Activated T-helper 2 cell treated with anti-CD3 and anti-CD28 coated beads, Interferon-gamma antibody, Interleukin-2, Interleukin-4, amounts not matched to agents 10 μg/mL and 5 μg/mL and 100 μg/mL, durations not matched to agents 14 hours and 24 hours and 36 hours (primary cell): ENCODE data around the gene TYMP. TPM values are rescaled to one million over a fixed set of nuclear protein-coding genes. Genes with fewer than 3 reads are reported as not detected.

Experiments used
- DNase-seq: peaks from one replicate; pipeline ENCODE4 v3.0.0; 2021; ENCODE audit warnings: low spot score
- H3K27ac Mint-ChIP-seq: one replicate; pipeline ENCODE4 v1.8.0; 2021; ENCODE audit warnings: mixed read lengths
- H3K27me3 Mint-ChIP-seq: one replicate; pipeline ENCODE4 v1.8.0; 2021; ENCODE audit warnings: low read depth, mixed read lengths
- H3K36me3 Mint-ChIP-seq: one replicate; pipeline ENCODE4 v1.8.0; 2021; ENCODE audit warnings: low read depth, mixed read lengths
- H3K4me1 Mint-ChIP-seq: one replicate; pipeline ENCODE4 v1.8.0; 2021; ENCODE audit warnings: low read depth, mixed read lengths
- H3K4me3 Mint-ChIP-seq: one replicate; pipeline ENCODE4 v1.8.0; 2021; ENCODE audit warnings: low read depth, mild to moderate bottlenecking, moderate library complexity, mixed read lengths
- H3K9me3 Mint-ChIP-seq: one replicate; pipeline ENCODE4 v1.8.0; 2021; ENCODE audit warnings: mixed read lengths
- intact Hi-C: fragments of 100-400 bp; cut with micrococcal nuclease; formaldehyde crosslinking; loops from one replicate; pipeline ENCODE4 v1.15.1; 2023
- total RNA-seq: library from RNA; stranded (reverse); gene quantifications from 2 replicates; pipeline ENCODE4 v1.2.3, GENCODE V29; 2022

The TYMP gene
- total RNA-seq, 1 donor from 2014 or later = 36.9 TPM

DNA sequence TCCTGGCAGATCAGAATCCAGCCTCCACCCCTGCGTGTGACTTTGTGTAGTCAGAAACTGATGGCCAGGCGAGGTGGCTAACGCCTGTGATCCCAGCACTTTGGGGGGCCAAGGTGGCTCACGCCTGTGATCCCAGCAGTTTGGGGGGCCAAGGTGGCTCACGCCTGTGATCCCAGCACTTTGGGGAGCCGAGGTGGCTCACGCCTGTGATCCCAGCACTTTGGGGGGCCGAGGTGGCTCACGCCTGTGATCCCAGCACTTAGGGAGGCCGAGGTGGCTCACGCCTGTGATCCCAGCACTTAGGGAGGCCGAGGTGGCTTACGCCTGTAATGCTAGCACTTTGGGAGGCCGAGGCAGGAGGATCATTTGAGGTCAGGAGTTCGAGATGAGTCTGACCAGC is 16.6 kb downstream of the TYMP start:
- no peak for DNase-seq
- Mint-ChIP-seq H3K9me3 (no peaks in the 10 kb centered on the region), H3K27me3 (no peaks in the 10 kb centered on the region), H3K4me3 (no peak overlapping the region), H3K36me3 (peaks cover 43% of the 10 kb centered on the region), H3K4me1 (peaks cover 21% of the 10 kb centered on the region), H3K27ac (no peak overlapping the region)
- intact Hi-C loops = no loop called here

DNA sequence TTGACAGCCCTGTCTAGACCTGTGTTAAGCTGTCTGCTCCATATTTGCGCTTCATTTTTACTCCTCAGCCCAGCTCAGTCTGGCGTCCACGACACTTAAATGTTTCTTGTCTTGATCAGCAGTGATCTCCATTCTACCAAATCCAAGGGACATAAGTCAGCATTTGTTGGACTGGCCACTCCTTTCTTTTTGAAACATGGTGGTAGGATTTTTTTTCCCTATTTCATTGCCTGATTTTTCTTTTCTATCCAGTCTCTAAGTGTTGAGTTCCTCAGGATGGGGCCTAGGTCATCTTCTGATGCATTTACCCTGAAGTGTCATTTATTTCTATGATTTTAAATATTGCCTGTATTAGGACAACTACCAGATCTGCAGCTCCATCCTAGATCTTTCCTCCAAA is 20.9 kb downstream of the TYMP start:
- Mint-ChIP-seq H3K9me3 (no peaks in the 10 kb centered on the region), H3K4me1 (peaks cover 16% of the 10 kb centered on the region), H3K4me3 (peak overlapping the region; percentile 92), H3K27ac (peak overlapping the region; percentile 91), H3K27me3 (no peaks in the 10 kb centered on the region), H3K36me3 (peaks cover 18% of the 10 kb centered on the region)
- DNase-seq = no peak
- intact Hi-C loops = loop anchor here (1.0 to 2.0 kb wide), 2 partner anchors 16 to 74 kb away; partner anchors contain the start of genes CHKB and SCO2

DNA sequence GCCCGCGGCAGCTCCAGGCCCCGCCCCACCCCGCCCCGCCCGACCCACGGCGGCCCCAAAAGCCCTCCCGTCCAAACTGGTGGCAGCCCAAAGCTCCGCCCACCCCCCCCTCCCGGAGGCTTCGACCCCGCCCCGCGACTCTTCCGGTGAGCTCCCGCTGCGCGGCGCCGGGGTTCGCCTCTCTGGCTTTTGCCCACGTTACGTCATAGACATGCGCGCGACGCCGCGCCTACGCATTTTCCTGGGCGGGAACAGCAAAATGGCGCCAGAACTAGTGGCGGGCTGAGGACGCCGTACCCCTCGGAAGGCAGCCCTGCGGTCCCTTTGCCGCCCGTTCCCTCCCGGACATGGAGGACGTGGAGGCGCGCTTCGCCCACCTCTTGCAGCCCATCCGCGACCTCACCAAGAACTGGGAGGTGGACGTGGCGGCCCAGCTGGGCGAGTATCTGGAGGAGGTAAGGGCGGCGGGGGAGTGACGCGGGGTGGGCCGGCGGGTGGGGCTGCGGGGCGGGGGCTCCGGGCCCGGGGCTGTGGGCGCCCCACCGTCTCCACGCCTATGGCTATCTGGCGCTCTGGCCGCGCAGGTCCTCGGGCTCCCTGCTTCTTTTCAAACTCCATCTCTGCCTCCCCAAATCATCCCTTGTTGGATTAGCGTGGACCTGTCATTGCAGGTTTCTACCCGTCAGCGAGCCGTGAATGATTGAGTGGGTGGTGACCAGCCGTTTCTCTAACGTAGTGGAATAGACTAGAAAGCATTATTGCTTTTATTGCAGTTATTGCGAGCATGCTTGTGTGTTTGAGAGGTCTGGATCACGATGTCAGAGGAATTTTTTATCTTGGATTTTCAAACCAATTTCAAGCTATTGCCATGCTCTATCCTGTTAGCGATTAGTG is 21.6 kb downstream of the TYMP start, which contains the start of gene NCAPH2:
NCAPH2 (plus strand) TSS at position 234 of the 894 bp plus-strand sequence; CDS start at position 348, 114 bp downstream.
- intact Hi-C loops = loop anchor here (1.0 to 2.0 kb wide), 2 partner anchors 17 to 75 kb away; partner anchors contain the start of genes CHKB and SCO2
- no peaks in the 10 kb centered on the region for H3K9me3 Mint-ChIP-seq
- H3K36me3 Mint-ChIP-seq = peaks cover 18% of the 10 kb centered on the region
- peaks cover 16% of the 10 kb centered on the region for H3K4me1 Mint-ChIP-seq
- DNase-seq = peak; percentile 96
- H3K4me3 Mint-ChIP-seq = peak within 1 kb of the TSS; percentile 96
- peak within 1 kb of the TSS; percentile 94 for H3K27ac Mint-ChIP-seq
- no peaks in the 10 kb centered on the region for H3K27me3 Mint-ChIP-seq

DNA sequence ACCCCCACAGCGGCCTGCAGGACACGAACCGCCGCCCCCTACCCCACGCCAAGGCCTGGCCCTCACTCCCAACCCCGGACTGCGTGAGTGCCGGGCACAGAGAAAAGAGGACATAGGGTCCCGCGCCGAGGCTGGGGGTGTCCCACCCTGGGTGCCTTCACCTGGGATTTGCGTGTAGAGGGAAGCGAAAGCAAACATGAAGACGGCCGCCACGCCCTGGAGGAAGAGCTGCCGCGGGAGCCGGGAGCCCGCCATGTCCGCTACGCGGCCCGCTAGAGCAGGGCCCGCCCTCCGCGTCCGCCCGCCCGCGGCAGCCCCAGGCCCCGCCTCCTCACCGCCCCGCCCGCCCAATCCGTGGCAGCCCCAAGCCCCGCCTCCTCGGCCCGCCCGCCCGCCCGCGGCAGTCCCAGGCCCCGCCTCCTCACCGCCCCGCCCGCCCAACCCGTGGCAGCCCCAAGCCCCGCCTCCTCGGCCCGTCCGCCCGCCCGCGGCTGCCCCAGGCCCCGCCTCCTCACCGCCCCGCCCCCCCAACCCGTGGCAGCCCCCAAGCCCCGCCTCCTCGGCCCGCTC is 22.3 kb downstream of the TYMP start, which contains the start of gene LMF2:
LMF2 (minus strand) TSS at position 282 of the 570 bp plus-strand sequence; CDS start at position 255, 27 bp downstream.
- Mint-ChIP-seq H3K27ac (peak within 1 kb of the TSS; percentile 94), H3K9me3 (no peaks in the 10 kb centered on the region), H3K4me1 (peaks cover 15% of the 10 kb centered on the region), H3K27me3 (no peaks in the 10 kb centered on the region), H3K36me3 (peaks cover 15% of the 10 kb centered on the region), H3K4me3 (peak within 1 kb of the TSS; percentile 96)
- DNase-seq = peak; percentile 90
- intact Hi-C loops = no loop called here

DNA sequence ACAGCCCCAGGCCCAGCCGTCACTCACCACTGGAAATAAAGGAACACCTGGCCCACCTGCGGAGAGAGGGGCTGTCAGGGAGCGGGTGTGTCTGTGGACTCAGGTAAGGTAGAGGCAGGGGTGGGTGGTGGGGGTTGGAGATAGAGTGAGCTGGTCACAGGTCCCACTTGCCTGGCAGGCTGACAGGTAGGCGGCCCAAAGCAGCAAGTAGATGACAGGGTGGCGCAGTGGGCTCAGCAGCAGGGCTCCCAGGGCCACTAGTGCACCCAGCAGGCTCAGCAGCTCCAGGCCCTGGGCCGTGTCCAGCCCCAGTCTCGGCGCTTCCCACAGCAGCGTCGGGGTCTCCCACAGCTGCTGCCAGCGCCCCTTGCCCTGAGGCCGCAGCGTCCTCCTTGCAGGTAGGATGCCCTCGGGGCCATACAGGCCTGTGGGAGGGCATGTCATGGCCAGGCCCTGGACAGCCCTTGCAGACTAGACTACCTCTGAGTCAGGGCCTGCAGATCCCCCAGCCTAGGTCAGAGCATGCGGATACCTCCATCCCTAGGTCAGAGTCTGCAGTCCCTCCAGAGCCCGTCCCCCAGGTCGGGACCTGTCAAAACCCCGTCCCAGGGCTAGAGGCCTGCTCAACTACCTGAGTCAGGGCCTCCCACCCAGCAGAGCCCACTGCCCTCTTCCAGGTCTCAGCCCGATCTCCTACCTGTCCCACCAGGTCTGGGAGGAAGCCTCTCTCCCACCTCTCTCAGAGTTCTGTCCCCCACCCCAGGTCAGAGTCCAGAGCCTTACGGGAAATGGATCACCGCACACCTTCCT is 23.0 kb downstream of the TYMP start:
- no peaks in the 10 kb centered on the region for H3K27me3 Mint-ChIP-seq
- H3K9me3 Mint-ChIP-seq = no peaks in the 10 kb centered on the region
- peak overlapping the region; percentile 79 for H3K27ac Mint-ChIP-seq
- H3K36me3 Mint-ChIP-seq = peaks cover 8% of the 10 kb centered on the region
- peak overlapping the region; percentile 96 for H3K4me3 Mint-ChIP-seq
- no peak for DNase-seq
- peaks cover 10% of the 10 kb centered on the region for H3K4me1 Mint-ChIP-seq
- intact Hi-C loops = no loop called here

DNA sequence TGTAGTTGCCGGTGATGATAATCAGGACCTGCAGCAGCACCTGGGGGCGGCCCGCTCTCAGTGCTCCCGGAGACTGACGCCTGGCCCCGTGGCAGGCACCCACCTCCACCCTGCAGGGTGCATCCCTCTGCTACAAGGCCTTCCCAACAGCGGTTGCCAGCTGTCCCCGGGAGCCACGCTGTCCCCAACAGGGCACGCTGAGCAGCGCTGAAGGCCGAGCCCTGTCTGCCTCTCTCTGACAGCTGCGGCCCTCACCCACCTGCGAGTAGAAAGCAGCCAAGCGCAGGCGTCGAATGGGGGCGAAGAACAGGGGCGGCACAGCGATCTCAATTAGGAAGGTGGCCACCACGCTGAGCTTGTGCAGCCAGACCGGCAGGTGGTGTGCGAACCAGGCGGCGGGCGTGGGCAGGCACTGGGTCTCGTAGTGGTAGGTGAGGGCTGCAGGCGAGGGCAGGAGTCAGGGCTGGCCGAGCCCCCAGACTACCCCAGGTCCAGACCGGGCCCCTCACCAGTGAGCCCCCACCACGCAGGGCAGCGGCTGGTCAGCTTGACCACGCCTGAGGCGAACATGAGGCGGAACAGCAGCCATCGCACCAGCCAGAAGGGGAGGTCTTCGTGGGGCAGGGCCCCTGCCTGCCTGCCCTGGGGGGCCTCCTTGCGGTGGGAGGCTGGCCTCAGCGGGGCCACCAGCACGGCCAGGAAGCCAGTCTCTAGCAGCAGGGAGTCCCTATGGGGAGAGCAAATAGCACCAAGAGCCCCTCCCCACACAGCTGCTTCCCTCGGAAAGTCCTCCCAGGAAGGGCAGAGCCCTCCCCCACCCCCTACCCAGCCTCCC is 23.8 kb downstream of the TYMP start:
- no peak for DNase-seq
- intact Hi-C loops = no loop called here
- Mint-ChIP-seq H3K9me3 (no peaks in the 10 kb centered on the region), H3K4me3 (peak overlapping the region; percentile 96), H3K27me3 (no peaks in the 10 kb centered on the region), H3K4me1 (peaks cover 10% of the 10 kb centered on the region), H3K27ac (no peak overlapping the region), H3K36me3 (peaks cover 8% of the 10 kb centered on the region)

GRCh38 chr22:50505276-50505775 is 24.5 kb downstream of the TYMP start:
- no peak for DNase-seq
- Mint-ChIP-seq H3K9me3 (no peaks in the 10 kb centered on the region), H3K27me3 (no peaks in the 10 kb centered on the region), H3K4me1 (peaks cover 10% of the 10 kb centered on the region), H3K27ac (no peak overlapping the region), H3K36me3 (peaks cover 8% of the 10 kb centered on the region), H3K4me3 (peak overlapping the region; percentile 21)
- intact Hi-C loops = no loop called here

DNA sequence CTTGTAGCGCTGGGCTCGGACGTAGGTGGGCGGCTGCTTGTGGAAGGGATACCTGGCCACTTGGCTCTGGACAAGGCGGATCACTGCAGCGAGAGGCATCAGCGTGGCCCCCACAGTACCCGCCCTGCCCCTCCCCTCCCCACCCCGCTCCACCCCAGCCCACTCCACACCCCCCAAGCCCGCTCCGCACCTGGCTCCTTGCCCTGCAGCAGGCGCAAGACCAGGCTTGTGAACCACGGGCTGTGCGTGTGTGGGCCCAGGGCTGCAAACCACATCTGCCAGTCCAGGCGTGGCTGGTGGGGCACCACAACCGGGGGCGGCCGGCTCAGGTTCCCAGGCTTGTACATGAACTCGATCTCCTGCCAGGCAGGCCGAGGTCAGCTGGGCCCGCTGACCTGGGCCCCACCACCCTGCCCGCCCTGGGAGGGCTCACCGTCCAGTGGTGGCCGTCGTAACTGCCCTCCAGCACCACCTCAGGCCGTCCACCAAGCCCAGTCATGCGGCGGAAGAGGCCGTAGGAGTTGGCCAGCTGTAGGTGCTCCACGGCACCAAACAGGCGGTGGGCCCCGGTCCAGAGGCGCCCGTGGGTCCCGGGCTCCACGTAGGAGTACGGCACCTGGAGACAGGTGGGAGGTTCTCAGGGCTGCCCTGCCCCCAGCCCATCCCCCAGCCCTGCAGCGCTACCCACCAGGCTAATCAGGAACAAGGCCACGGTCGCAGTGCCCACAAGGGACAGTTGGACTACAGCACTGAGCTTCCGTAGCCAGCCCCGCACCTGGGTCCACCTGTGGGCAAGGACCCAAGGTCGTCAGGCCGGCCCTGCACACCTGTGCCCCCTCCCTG is 25.2 kb downstream of the TYMP start:
- Mint-ChIP-seq H3K27me3 (no peaks in the 10 kb centered on the region), H3K27ac (no peak overlapping the region), H3K9me3 (no peaks in the 10 kb centered on the region), H3K36me3 (peaks cover 8% of the 10 kb centered on the region), H3K4me3 (no peak overlapping the region), H3K4me1 (peaks cover 9% of the 10 kb centered on the region)
- no peak for DNase-seq
- intact Hi-C loops = no loop called here

DNA sequence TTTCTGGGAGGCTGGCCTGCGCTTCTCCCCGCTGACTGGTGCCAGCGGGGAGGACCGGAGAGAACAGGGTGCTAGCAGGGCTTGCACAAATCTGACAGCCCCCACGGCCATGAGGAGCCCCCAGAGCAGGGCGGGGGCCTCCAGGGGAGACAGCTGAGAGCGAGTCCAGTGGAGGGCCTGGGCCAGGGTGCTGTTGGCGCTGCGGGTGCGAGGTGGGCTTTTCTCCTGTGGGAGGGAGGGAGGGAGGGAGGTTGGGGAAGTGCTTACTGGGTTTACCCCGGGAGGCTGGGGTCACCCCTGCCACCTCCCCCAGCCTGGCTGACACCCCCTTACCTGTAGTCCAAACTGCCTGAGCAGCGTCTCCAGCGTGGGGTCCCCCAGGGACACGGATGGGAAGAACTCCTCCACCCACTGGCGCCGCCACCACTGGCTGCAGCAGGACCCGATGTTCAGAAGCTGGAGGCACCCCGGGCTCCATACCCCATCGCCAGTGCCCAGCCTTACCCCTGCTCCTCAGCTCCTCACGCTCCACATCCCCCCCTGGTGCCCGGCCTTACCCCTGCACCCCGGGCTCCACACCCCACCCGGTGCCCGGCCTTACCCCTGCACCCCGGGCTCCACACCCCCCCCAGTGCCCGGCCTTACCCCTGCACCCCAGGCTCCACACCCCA is 26.2 kb downstream of the TYMP start:
- DNase-seq = no peak
- no peaks in the 10 kb centered on the region for H3K9me3 Mint-ChIP-seq
- H3K4me1 Mint-ChIP-seq = peaks cover 1% of the 10 kb centered on the region
- H3K27me3 Mint-ChIP-seq = no peaks in the 10 kb centered on the region
- H3K27ac Mint-ChIP-seq = no peak overlapping the region
- intact Hi-C loops = no loop called here
- peaks cover 3% of the 10 kb centered on the region for H3K36me3 Mint-ChIP-seq
- no peak overlapping the region for H3K4me3 Mint-ChIP-seq

DNA sequence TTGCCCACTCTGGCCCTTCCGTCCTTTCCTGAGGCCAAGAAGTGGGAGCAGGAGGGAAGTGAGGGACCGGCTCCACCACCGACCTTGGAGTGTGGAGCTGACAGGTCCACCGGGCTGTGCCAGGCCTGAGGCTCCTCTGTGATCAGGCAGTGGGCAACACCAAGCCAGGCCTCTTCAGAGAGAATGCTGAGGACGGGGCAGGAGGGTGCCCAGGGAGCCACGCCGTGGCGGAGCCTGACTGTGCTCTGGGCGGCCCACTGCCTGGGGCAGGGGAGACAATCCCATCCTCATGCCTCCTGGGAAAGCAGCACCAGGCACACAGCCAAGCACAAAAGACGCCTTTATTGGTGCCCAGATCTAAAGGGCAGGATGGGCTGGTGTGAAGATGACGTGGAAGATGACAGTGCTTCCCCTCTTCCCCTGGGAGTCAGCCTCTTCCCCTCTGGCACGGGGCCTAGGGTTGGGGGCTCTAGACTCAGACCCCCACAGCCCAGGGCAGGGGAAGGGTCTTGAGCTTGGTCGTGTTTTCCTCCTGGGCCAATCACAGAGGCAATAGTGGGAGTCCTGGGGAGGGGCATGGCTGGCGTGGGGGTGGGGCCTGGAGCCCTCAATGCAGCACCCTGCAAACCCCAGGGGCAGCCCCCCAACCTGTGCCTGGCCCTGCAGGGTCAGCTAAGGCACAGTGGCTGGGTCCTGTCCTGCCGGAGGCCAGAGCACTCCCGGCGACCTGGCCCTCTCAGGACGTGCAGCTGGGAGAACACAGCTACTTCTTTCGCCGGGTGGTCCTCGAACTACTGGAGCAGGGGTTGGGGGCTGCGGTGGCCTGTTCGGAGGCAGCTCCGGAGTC is 27.0 kb downstream of the TYMP start:
- Mint-ChIP-seq H3K4me3 (no peak overlapping the region), H3K27me3 (no peaks in the 10 kb centered on the region), H3K4me1 (peaks cover 1% of the 10 kb centered on the region), H3K36me3 (peaks cover 3% of the 10 kb centered on the region), H3K27ac (no peak overlapping the region), H3K9me3 (no peaks in the 10 kb centered on the region)
- no peak for DNase-seq
- intact Hi-C loops = no loop called here
